NCI-H2081 treated with DMSO at 0.1 percent for 48 hours (cell line): ENCODE measurements around the gene HOXA9.

Experiments
- DNase-seq: peaks from one replicate; lab custom pipeline; 2025; lab: John Stamatoyannopoulos, UW

HOXA9 gene

DNA sequence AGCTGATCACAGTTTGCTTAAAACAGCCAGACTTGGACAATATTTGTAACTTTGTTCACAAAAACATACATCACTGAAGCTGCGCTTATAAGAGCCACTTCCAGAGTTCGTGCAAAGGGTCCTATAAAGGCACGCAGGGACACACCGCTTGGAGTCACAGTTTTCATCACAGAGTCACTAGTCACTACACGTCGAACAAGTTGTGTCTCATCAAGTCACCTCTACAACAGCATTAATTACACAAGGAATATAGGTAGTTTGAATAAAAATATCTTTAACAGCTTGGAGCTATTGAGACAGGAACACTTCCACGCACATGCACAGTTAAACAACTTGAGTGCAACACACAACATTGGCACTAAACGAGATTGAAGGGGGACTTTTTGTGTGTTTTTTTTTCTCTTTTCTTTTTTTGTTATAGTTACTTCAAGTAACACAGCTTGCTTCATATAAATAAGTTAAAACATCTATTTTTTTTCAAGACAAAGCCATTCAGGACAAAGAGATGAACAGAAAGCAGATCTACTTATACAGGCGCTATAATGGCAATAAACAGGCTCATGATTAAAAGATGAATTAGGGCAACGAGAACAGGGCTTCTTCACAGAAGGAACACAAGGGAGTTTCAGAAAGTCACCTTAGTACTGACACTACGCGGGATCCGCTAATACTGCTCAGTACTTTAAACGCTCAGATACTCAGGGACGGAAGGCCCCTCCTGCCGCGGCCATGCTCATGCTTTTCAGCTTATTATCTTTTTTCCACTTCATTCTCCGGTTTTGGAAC, 24.0 kb downstream of the HOXA9 start:
- DNase-seq = no peak

DNA sequence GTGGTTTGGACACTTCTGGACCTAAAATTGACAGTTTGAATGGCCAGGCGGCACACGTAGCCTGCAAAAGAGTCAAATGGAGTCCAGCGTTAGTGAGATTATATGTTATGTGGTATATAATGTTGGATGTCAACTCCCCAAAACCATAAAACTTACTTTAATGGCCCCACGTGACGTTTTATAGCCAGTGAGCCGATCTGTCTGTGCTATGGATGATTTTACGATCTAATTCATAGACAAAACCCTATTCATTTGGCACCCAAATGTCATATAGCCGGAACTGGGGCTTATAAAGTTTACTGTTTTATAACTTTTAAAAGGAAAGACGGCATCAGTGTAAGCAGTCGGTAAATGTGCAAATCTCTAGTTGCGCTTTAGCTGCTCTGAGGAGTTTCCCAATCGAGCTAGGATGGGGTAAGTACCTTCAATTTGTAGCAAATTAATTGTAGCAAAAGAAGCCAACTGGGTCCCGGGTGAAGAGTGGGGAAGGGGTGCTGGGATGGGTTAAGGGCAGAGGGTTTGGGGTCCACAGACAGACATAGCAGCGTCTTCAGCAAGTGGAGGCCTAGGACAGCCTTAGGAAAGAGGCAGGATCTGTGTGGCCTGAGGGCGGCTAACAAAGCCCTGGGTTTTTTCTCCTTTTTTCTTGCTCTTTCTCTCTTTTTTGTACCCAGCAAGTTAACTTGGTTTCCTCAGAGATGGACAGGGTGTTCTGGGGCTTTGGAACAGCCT, 25.0 kb downstream of the HOXA9 start:
- DNase-seq = no peak

DNA sequence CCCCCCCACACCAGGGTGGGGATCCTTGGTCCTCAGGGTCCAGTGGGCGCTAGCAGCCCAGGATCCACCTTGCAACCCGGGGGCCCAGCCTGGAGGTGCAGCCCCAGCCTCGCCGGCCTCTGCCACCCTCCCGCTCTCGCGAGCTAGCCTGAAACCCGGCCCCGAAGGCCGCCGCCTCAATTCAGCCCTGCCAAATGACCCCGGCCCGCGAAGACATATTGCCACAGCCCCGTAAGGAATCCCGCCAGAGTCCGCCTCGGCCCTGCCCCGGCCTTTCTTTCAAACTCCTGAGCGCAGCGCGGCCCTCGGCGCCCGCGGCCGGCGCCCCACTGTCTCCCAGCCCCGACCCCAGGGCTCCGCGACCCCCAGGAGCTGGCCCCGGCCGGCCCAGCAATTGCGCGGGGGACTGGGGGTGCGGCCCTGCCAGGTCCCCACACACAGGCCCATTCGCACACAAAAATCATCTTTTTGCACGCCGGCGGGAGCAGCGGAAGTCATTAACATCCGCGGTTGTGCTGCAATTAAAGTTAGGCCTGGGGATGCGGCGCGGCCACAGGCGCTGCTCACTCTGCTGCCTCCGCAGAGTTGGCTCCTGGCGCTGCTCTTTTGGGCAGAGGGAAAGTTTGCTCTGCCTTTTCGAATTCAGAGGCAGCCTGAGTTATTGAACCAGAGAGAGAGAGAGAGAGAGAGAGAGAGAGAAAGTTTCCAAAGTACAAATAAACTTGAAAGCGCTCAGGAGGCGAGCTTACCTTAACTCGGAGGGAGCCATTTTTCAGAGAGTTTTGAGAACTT, 25.8 kb downstream of the HOXA9 start:
- DNase-seq = no peak

DNA sequence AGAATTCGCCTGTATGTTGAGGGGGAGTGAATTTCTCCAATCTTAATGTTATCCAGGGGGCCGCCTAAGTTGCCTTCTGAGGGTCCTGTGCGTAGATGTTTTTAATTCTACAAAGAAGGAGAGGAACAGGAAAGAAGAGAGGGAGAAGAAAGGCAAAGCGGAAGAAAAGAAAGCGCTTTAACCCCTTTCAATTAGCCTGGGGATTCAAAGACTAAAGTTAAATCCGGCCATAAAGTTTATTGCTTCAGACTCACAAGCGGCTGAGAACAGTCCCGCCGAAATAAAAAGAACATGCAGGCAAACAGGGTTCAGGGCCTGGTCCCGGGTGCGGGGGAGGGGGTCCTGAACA, 26.4 kb downstream of the HOXA9 start:
- no peak for DNase-seq

DNA sequence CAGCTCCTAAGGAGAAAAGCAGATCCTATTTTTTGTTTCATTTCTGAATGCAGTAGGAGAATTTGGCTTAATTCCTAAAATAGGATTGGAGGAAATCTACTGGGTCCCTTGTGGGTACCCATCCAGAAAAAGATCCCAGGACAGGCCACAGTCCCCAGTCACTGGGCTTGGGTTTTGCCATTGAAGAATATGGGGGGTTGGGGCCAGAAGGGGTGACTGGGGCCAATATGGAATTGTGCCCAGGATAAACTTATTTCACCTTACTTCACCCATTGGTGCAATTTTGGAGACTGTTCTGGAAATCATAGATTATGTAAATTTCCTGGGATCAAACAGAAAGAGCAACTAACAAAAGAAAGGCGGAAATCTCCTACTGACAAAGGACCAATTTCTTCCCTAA, 26.9 kb downstream of the HOXA9 start:
- no peak for DNase-seq

DNA sequence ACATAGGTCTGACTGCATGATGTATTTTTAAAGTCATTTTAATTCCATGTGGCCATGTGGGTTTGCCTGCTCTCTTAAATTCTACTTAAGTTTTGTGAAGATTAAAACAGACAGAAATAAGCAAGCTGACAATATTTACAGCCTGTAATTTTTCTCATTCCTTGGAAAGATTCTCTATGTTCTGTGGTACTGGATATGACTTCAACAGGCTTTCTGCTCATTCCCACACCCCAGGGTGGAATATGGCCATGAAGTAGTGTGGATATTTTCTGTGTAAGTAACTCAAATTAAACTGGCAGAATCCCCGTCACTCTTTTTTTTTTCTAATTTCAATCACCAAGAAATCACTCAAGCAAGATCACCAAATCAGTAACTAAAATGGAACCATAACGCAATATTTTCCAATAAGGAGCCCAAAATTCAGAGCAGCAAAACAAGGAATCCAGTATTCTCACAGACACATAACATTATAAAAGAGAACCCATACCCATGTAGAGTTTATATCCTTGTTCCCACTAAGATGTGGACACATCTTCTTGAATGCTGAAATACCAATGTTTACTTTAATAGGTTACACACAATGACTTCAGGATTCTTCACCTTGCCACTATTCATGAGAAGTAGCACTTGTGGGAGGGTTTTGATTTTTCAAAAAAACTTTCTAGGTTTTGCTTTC, 27.6 kb downstream of the HOXA9 start:
- no peak for DNase-seq

DNA sequence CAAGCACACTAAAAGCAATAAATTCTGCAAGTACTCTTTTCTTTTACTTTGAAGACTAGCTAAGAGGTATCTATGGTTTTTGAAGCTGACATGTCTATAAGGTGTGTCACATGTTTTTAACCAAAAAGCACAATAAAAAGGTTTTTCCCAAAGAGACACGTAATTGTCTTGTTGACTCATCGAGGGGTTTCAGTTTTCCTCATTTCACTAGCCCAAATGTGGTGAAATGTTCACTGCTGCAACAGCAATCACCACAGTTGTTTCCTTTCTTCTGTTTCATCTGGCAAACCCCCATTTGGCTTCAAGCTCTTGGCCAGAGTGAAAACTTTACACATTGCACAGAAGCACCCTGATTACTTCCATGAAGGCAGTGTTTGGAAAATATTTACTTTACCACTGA, 30.9 kb downstream of the HOXA9 start:
- no peak for DNase-seq

DNA sequence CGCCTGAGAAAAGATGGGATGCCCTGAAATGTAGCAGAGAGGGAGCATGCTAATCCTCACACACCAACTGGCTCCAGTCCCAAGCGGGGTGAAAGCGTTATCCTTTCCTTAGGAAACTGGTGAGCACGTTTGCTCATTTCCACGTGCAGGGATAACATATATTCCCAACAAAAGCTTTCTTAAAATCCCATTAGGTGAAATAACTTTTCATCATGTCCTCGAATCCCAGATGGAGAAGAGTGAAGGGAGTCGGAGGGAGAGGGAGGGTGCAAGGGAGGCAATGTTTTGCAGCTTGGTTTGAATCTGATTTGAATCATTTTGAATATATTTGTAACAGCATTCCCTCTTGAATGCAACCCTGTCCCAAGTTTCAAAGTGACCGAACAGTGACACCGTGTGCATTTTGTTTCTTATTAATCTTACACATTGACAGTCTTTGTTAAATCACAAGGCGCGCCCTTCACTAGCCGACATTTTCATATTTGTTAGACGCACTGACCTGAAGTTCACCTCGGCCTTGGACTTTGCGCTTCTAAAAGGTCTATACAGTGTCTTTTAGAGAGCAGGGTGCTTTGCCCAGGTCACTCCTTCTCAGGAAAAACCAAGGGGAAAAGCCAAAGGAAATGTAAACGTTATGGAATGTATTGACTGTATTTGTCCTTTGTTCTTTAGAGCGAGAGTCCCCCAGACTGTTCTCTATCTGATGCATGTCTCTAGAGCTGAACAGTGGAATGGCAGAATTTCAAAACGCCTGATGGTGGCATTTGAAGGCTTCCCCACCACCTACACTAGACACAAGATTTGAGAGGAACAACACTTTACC, 31.7 kb downstream of the HOXA9 start:
- DNase-seq = no peak

DNA sequence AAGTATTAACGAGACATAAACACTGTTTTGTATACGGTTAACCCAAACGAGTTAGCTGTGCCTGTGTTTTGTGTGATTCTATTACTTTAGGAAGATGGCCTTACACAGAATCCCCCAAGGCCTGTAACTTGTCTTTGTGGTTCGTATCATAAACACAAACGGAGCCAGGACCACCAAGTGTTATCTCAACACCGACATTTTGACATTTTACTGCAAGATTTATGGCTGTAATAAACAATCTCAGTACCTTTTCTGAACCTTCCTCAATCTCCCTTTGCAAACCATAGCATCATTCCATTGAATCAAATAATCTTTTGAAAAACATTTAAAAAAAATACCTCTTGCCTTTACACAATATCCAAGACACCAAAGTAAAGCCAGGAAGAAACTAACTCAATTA, 32.4 kb downstream of the HOXA9 start:
- no peak for DNase-seq

DNA sequence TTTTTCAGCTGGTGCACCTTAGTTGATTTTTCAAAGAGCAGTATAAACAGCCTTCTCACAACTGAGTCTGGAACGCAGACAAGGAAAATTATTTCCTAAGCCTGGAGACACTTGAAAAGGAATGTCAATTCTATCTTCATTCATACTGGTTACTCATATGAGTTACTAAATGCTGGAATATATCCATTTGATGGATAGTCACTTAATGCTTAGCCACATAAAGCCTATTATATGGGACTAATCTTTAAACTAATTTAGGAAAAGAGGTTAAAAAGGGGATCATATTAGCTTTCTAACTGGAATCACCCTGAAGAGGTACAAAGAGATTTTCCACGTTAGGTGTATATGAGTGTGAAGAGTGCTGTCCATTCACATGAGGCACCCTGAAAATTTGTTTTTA, 33.1 kb downstream of the HOXA9 start:
- DNase-seq = no peak

DNA sequence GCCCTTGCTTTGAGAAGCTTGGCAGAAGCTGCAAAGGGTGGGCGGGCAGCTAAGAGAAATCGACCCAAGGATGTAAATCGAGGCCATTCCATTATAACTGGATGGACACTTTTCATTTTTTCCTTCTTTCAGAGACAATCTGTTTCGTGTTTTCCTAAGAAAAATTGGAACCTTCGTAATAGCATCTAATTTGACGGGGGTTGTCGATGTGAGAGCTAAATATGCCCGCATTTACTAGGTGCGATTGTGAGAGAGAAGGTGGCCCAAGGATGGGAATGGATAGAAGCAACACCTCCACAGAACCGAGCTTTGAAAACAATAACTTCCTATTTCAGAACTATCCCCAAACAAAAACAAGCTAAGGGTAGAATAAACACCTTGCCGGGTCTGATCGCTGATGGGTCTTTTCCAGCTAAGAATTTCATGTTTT, 33.9 kb downstream of the HOXA9 start:
- no peak for DNase-seq

DNA sequence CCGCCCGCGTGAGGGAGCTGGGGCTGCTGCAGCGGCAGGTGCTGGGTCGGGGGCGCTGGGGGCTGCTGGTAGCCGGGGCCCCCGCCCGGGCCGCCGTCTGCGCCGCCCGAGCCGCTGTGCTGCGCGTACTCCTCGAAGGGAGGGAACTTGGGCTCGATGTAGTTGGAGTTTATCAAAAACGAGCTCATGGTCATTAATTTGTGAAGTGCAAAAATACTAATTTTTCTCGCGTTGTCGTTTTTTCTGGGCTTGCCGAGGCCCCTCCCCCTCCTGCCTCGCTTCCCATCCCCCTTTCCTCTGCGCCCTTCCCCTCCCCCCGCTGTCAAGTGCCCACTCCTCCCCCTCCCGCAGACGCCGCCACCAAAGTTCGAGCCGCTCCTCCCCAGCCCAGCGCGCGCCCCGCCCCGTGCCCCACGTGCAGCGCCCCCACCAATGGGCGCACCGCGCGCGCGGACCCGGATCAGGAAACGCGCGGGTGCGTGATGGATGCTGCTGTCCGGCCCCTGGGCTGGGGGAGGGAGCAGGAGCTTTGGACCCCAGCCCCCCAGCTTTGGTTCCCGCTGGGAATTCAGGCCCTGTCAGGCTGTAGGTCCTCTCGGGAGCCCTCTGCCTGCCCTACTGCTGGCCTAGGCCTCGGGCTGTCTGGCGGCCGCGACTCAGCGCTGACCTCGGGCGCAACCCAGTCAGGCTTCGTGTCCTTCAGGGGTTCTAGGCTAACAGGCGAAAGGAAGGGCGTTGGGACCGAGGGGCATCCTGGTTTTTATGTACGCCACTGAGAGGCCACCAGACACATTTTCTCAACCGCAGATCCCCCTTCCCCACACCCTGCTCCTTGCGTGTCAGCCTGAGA, 34.6 kb downstream of the HOXA9 start, which contains the start of gene HOXA4:
Gene HOXA4 (minus strand): TSS at position 218 of the 850 bp plus-strand sequence. CDS start 24 bp downstream, at position 194.
- no peak for DNase-seq

DNA sequence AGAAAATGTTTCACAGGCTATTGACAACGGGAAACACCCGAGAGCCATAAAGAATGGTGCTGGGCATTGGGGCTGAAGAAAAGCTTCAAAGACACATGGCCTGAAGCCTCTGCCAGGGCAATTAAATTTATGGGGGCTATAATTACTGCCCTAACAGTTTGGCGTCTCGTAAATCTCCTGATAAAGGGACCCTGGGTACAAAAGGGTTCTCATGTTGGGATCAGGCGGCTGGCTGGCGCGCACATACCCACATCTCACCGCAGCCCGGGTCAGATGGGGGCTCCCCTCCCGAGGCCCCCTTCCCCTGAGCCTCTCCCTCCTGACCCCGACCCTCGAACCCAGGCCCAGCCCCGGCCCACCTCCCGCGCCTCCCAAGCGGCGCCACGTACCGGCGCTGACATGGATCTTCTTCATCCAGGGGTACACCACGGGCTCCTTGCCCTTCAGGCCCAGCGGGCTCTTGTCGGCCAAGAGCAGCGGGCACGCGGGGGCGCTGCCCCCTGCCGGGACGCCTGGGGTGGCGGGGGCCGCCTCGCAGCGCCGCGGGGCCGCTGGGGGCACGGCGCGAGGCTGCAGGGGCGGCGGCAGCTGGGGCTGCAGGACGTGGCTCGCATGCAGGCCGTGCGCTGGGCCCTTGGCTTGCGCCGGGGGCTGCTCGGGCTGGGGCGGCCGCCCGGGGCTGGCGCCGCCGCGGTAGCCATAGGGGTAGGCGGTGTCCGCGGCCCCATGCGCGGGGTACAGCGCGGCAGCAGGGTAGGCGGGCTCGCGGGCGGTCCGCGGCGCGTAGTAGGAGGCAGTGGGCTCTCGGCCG, 35.4 kb downstream of the HOXA9 start:
- no peak for DNase-seq

DNA sequence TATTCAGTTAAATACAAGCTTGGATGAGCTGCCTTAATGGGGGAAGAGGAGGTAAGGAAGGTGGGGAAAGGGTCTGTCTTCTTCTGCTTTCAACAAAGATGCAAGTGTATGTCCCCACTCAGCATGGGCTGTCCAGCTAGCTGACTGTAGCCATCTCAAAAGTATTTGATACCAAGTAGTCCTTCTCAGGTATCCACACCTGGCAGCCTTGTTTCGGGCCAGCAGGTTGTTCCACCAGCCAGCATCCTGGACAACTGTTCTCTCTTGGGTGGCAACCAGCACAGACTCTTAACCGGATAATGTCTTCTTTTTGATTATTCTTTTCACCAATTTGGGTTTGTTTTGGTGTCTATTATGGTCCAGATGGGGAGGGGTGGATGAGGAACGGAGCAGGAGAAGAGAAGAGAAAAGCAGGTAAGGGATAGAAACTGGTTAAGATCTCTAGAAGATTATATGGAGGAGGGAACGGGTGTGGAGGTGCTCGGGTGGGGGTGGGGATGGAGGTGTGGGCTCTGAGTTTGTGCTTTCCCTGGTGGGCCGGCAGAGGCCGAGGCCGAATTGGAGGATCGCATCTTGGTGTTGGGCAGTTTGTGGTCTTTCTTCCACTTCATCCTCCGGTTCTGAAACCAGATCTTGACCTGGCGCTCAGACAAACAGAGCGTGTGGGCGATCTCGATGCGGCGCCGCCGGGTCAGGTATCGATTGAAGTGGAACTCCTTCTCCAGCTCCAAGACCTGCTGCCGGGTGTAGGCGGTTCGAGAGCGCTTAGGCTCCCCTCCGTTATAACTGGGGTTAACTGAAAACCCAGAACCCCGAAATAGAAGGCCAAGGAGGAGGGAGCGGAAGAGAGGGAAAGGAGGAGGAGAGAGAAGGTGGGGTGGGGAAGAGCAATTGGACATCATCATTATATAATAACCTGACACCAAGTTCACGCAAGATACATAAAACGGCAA, 36.3 kb downstream of the HOXA9 start:
- DNase-seq = no peak

DNA sequence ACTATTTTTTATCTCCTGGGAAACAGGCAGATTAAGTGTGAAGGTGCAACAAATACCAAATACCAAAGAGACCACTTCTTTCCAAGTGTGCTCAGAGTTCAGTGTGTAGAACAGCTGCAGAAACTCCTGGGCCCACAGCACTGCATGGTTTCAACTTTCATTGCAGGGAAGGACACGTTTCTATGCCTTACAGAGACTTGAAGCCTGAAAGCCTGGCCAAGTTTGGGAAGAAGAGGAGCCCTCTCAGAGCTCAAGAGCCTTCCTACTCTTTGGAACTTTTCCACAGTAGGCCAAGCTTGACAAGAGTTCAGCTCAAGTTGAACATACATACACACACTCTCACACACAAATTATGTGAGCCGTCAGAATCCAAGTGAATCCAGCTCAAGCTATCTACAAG, 37.3 kb downstream of the HOXA9 start:
- DNase-seq = no peak

DNA sequence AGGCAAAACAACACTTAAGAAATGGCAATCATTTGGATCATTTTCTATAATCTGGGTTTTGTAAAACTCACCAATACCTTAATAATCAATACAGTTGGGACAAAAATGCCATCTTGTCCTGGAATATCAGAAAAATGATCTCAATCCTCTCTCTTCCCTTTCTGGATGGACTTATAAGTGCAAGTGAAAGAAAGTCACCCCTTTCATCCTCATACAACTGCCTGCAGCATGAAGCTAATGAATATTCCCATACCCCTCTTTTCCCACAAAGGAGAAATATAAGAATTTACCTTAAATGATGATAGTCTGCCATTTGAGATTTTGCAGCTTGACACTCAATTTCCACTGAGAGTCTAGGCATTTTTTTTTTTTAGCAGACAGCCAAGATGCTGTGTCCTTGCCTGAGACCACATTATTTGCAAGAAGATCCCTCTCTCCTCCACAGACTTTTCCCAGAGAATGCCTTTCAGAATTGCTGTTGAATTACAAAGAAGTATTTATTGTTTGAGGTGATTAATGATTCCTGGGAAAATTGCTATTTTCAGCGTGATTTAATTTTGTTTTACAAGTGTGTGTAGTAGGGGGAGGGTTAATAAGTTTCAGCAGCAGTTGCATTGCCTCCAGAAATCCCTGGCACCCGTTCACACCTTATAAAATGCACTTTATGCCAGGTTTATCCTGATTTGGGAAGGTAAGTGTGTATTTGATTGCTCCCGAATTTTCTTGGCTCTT, 38.6 kb downstream of the HOXA9 start:
- no peak for DNase-seq

DNA sequence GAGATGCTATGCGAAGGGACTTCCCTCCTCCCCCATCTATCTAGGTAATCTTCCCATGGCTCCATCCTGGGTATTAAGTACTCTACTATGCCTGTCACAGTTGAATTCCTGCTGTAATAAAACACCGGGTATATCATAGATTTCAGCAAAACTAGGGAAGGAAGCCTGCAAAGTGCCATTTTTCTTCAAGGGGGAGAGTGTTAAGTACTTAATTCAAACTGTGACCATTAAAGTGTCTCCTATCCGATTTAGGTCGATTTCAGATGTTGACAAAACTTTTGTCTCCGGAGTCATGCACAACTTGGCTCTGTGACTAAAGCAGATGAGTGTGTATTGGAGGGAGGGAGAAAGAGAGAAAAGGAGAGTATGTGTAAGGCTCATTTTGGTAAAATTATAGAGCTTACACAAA, 39.3 kb downstream of the HOXA9 start:
- DNase-seq = no peak
